ENCODE results near the gene MIA.

GRCh38 chr19:40737102-40737644, 38.1 kb upstream of the MIA start:
- no peak for TF ChIP-seq ZFP3 (CRISPR knock-in tag; IDR thresholded peaks at IDR 0.05)
- no peak for TF ChIP-seq ZNF70 (CRISPR knock-in tag; IDR thresholded peaks at IDR 0.05)
- no peak for TF ChIP-seq OSR1 (CRISPR knock-in tag; IDR thresholded peaks at IDR 0.05)

All from SK-N-SH treated with all-trans-retinoic acid at 6 μM for 48 hours (cell line).